PC-9 (cell line): Measurements from ENCODE around the gene GIPC2. TPM values are rescaled to one million over a fixed set of nuclear protein-coding genes. Genes with fewer than 3 reads are reported as not detected.
"Not testable (repeated sequence)": the region's sequence is repeated elsewhere in the genome, so short reads cannot be mapped to it uniquely, and the experiment has no call there.

ENCODE experiments used
- BruUV-seq: library from RNA; stranded (reverse); fragments of 400-500 nt; replicated peaks from 2 replicates; lab custom pipeline; 2021; lab: Mats Ljungman, UMichigan
- CTCF ChIA-PET: fragments of 300-600 bp; sonication (Branson Sonifier 250); formaldehyde crosslinking; loops from one replicate; lab custom pipeline; 2022; ENCODE audit warnings: antibody characterized with exemption; lab: Charles Lee
- POLR2A ChIA-PET: fragments of 300-600 bp; sonication (Branson Sonifier 250); formaldehyde crosslinking; loops from one replicate; lab custom pipeline; 2022; ENCODE audit warnings: antibody characterized with exemption; ENCODE audit not compliant: unreplicated experiment; lab: Charles Lee
- DNase-seq, 2 experiments: peaks; one replicate each; pipeline versions ENCODE4 v3.0.0 to v3.0.0-alpha.2; 2015 to 2022; ENCODE audit warnings: mixed read lengths in 1 of 2
- H2AFZ ChIP-seq: fragments of 200-600 bp; sonication (generic); 2 replicates; pipeline ENCODE4 v1.8.1; 2017; ENCODE audit warnings: antibody characterized with exemption
- H3F3A ChIP-seq: fragments of 200-600 bp; sonication (generic); 2 replicates; pipeline ENCODE4 v1.8.1; 2017; ENCODE audit warnings: antibody characterized with exemption, mild to moderate bottlenecking, low read depth; ENCODE audit not compliant: insufficient read depth
- H3K27ac ChIP-seq: fragments of 200-600 bp; sonication (generic); 2 replicates; pipeline ENCODE4 v1.6.1; 2016; ENCODE audit warnings: mixed run types
- H3K27me3 ChIP-seq: fragments of 200-600 bp; sonication (generic); 2 replicates; pipeline ENCODE4 v1.6.1; 2016; ENCODE audit warnings: low read depth, mixed run types; ENCODE audit not compliant: insufficient read depth
- H3K36me3 ChIP-seq: fragments of 200-600 bp; sonication (generic); 2 replicates; pipeline ENCODE4 v1.6.1; 2016; ENCODE audit warnings: low read depth, mixed run types
- H3K4me1 ChIP-seq: fragments of 200-600 bp; sonication (generic); replicated peaks from 2 replicates; pipeline ENCODE4 v1.6.1; 2016; ENCODE audit warnings: mixed run types; ENCODE audit not compliant: insufficient read depth
- H3K4me2 ChIP-seq: fragments of 200-600 bp; sonication (generic); 2 replicates; pipeline ENCODE4 v1.6.1; 2017; ENCODE audit warnings: mixed run types
- H3K4me3 ChIP-seq: fragments of 200-600 bp; sonication (generic); 2 replicates; pipeline ENCODE4 v1.6.1; 2016; ENCODE audit warnings: mixed run types
- H3K79me2 ChIP-seq: fragments of 200-600 bp; sonication (generic); 2 replicates; pipeline ENCODE4 v1.6.1; 2017; ENCODE audit warnings: low read depth, mixed run types
- H3K9me2 ChIP-seq: fragments of 200-600 bp; sonication (generic); 2 replicates; pipeline ENCODE4 v1.8.1; 2017; ENCODE audit warnings: mild to moderate bottlenecking; ENCODE audit not compliant: insufficient read depth
- H3K9me3 ChIP-seq: fragments of 200-600 bp; sonication (generic); 2 replicates; pipeline ENCODE4 v1.8.1; 2016; ENCODE audit warnings: low read depth; ENCODE audit not compliant: insufficient read depth
- H4K20me1 ChIP-seq: fragments of 200-600 bp; sonication (generic); 2 replicates; pipeline ENCODE4 v1.8.1; 2017; ENCODE audit not compliant: insufficient read depth
- EZH2 ChIP-seq: fragments of 200-600 bp; sonication (generic); IDR thresholded peaks from 2 replicates; pipeline ENCODE4 v1.8.0; 2017; ENCODE audit warnings: antibody characterized with exemption, low read depth
- intact Hi-C: fragments of 100-400 bp; cut with micrococcal nuclease; formaldehyde crosslinking; loops from one replicate; pipeline ENCODE4 v1.10.0; 2022; ENCODE audit not compliant: unreplicated experiment
- total RNA-seq: library from RNA; stranded (reverse); gene quantifications from 2 replicates; pipeline ENCODE4 v1.2.3, GENCODE V29; 2021
- TF ChIP-seq, protein P1 (sequence below): fragments of 200-600 bp; sonication (generic); conservative IDR thresholded peaks from 2 replicates; pipeline ENCODE4 v1.6.1; 2017; ENCODE audit warnings: mixed run types, antibody characterized with exemption, mild to moderate bottlenecking, moderate library complexity

Gene GIPC2
- total RNA-seq, 1 experiment from 2014 or later, result 0.20 TPM

DNA sequence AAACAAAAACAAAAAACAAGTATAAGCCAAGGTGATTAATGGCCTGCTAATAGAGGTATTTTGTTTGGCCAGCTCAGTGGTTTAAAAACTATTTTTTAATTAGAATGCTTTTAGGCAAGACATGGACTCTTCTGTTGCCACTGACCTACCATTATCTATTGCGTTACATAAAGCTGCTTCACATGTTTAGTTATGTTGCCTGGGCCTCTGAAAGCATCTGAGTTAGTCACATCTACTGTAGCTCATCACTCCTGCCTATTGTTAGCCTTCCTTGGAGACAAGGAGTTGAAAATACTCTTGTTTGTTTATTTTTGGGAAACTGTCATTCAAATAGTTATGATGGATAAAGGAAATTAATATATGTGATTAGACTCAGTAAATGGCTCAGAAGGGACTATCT, 26.7 kb upstream of the GIPC2 start:
- Histone ChIP-seq H3K4me2 (no peak overlapping the region), H3K79me2 (no peaks in the 10 kb centered on the region), H3K9me2 (no peaks in the 10 kb centered on the region; the same call in 1 of the 2 replicates), H2AFZ (no peak overlapping the region), H3K27ac (no peak overlapping the region), H3K36me3 (peaks cover 12% of the 10 kb centered on the region; the same call in 1 of the 2 replicates), H3K27me3 (no peaks in the 10 kb centered on the region), H3K4me3 (no peak overlapping the region), H3F3A (no peaks in the 10 kb centered on the region), H4K20me1 (no peaks in the 10 kb centered on the region), H3K9me3 (no peaks in the 10 kb centered on the region), H3K4me1 (no peaks in the 10 kb centered on the region)
- POLR2A ChIA-PET, result no interaction called here
- TF ChIP-seq, protein P1, sequence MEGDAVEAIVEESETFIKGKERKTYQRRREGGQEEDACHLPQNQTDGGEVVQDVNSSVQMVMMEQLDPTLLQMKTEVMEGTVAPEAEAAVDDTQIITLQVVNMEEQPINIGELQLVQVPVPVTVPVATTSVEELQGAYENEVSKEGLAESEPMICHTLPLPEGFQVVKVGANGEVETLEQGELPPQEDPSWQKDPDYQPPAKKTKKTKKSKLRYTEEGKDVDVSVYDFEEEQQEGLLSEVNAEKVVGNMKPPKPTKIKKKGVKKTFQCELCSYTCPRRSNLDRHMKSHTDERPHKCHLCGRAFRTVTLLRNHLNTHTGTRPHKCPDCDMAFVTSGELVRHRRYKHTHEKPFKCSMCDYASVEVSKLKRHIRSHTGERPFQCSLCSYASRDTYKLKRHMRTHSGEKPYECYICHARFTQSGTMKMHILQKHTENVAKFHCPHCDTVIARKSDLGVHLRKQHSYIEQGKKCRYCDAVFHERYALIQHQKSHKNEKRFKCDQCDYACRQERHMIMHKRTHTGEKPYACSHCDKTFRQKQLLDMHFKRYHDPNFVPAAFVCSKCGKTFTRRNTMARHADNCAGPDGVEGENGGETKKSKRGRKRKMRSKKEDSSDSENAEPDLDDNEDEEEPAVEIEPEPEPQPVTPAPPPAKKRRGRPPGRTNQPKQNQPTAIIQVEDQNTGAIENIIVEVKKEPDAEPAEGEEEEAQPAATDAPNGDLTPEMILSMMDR, result no peak
- no peak for TF ChIP-seq EZH2
- DNase-seq, result no peak
- no TSS peak for BruUV-seq
- CTCF ChIA-PET, result no interaction called here
- intact Hi-C loops, result no loop called here

DNA sequence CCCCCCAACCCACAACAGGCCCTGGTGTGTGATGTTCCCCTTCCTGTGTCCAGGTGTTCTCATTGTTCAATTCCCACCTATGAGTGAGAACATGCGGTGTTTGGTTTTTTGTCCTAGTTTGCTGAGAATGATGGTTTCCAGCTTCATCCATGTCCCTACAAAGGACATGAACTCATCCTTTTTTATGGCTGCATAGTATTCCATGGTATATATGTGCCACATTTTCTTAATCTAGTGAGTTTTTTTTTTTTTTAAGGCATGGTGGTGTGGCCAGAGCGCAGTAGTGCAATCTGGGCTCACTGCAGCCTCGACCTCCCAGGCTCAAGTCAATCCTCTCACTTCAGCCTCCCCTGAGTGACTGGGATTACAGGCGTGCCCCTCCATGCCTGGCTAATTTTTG, 24.6 kb upstream of the GIPC2 start:
- intact Hi-C loops, H3F3A ChIP-seq, H2AFZ ChIP-seq, H3K79me2 ChIP-seq, H3K36me3 ChIP-seq, H3K27ac ChIP-seq, H3K4me2 ChIP-seq, H3K4me1 ChIP-seq, H3K4me3 ChIP-seq, H3K9me3 ChIP-seq, H4K20me1 ChIP-seq, DNase-seq, H3K9me2 ChIP-seq, H3K27me3 ChIP-seq, BruUV-seq, CTCF ChIA-PET: not testable (repeated sequence)
- POLR2A ChIA-PET, result interaction anchor here (0.8 kb wide), 1 partner anchor 78 kb away, joined by 7 read pairs; no protein-coding TSS in a partner anchor

DNA sequence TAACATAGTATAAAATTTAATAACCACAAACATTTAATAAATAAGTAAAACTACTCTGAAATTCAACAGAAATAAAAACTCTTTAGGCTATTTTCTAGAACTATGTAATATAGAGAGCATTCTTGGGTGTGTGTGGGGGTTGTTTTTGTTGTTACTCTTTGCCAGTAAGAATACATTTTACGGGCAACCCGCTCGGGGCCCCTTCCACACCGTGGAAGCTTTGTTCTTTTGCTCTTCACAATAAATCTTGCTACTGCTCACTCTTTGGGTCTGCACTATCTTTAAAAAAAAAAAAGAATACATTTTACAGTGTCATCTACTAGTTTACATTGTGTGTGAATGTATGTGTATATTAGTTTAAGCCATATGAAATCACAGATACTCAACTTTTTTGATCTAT, 16.0 kb upstream of the GIPC2 start:
- H2AFZ ChIP-seq, result no peak overlapping the region
- H4K20me1 ChIP-seq, result no peaks in the 10 kb centered on the region
- no peak overlapping the region for H3K27ac ChIP-seq
- H3K79me2 ChIP-seq, result no peaks in the 10 kb centered on the region
- H3K36me3 ChIP-seq, result no peaks in the 10 kb centered on the region
- ChIA-PET CTCF (no interaction called here), POLR2A (no interaction called here)
- intact Hi-C loops, result no loop called here
- H3F3A ChIP-seq, result no peaks in the 10 kb centered on the region
- H3K4me3 ChIP-seq, result no peak overlapping the region
- H3K9me3 ChIP-seq, result no peaks in the 10 kb centered on the region
- DNase-seq, result no peak
- TF ChIP-seq, protein P1, result no peak
- no peak for TF ChIP-seq EZH2
- no TSS peak for BruUV-seq
- no peak overlapping the region for H3K4me2 ChIP-seq
- H3K4me1 ChIP-seq, result no peaks in the 10 kb centered on the region
- no peaks in the 10 kb centered on the region for H3K9me2 ChIP-seq
- no peaks in the 10 kb centered on the region for H3K27me3 ChIP-seq
